GM18502 (cell line): Measurements from ENCODE around the gene ST8SIA5.

Experiments used
- ATAC-seq: cut with Tn5 transposase; IDR thresholded peaks from one replicate; pipeline ENCODE4 v1.9.1; 2021; ENCODE audit warnings: mild to moderate bottlenecking; ENCODE audit not compliant: unreplicated experiment, poor library complexity

The ST8SIA5 gene

GRCh38 chr18:46716336-46716735 lies 40.5 kb downstream of the ST8SIA5 start:
- ATAC-seq = no peak

- no peak for ATAC-seq
These were observed 41.8 kb downstream of the ST8SIA5 start for GRCh38 chr18:46715062-46715461.

- no peak for ATAC-seq
These were observed 44.4 kb downstream of the ST8SIA5 start for GRCh38 chr18:46712406-46712805.

GRCh38 chr18:46711444-46711863 lies 45.4 kb downstream of the ST8SIA5 start:
- ATAC-seq = peak; percentile 91

- ATAC-seq = no peak
These were observed 49.9 kb downstream of the ST8SIA5 start for GRCh38 chr18:46706968-46707367.

GRCh38 chr18:46705521-46705920 lies 51.3 kb downstream of the ST8SIA5 start:
- no peak for ATAC-seq

GRCh38 chr18:46704816-46705215 lies 52.0 kb downstream of the ST8SIA5 start:
- ATAC-seq = no peak

GRCh38 chr18:46704189-46704588 lies 52.7 kb downstream of the ST8SIA5 start:
- ATAC-seq = no peak

- ATAC-seq = no peak
These were observed 54.4 kb downstream of the ST8SIA5 start for GRCh38 chr18:46702471-46702870.

- ATAC-seq = no peak
These were observed 56.6 kb downstream of the ST8SIA5 start for GRCh38 chr18:46700066-46700824.

- ATAC-seq = no peak
These were observed 60.2 kb downstream of the ST8SIA5 start for GRCh38 chr18:46696702-46697101.

GRCh38 chr18:46696268-46696667 lies 60.6 kb downstream of the ST8SIA5 start:
- ATAC-seq = no peak

GRCh38 chr18:46693996-46694395 lies 62.9 kb downstream of the ST8SIA5 start:
- no peak for ATAC-seq

GRCh38 chr18:46688853-46689525 lies 67.9 kb downstream of the ST8SIA5 start:
- no peak for ATAC-seq

GRCh38 chr18:46686186-46686585 lies 70.7 kb downstream of the ST8SIA5 start:
- ATAC-seq = no peak

- no peak for ATAC-seq
These were observed 73.6 kb downstream of the ST8SIA5 start for GRCh38 chr18:46683252-46683651.

- no peak for ATAC-seq
These were observed 75.8 kb downstream of the ST8SIA5 start for GRCh38 chr18:46680784-46681695.

GRCh38 chr18:46679846-46680598 lies 76.8 kb downstream of the ST8SIA5 start:
- ATAC-seq = no peak

GRCh38 chr18:46678785-46679399 lies 78.0 kb downstream of the ST8SIA5 start:
- ATAC-seq = no peak

- ATAC-seq = no peak
These were observed 78.8 kb downstream of the ST8SIA5 start for GRCh38 chr18:46678041-46678440.
